Endothelial cell of umbilical vein (primary cell): ENCODE measurements around the gene LSM6.

ENCODE experiments used
- CTCF ChIP-seq, 2 donors: IDR thresholded peaks; 1 replicate in 1 of 2; 2 replicates in 1 of 2; pipeline ENCODE4 v1.5.1; 2011; ENCODE audit warnings: low read length in 2 of 2, mild to moderate bottlenecking in 2 of 2, moderate library complexity in 2 of 2, control low read depth in 1 of 2, inconsistent platforms in 1 of 2, low read depth in 1 of 2; ENCODE audit not compliant: insufficient read depth in 1 of 2; ENCODE audit errors: extremely low read depth in 1 of 2
- EZH2 ChIP-seq: IDR thresholded peaks from 2 replicates; pipeline ENCODE4 v1.6.1; 2012; ENCODE audit warnings: borderline replicate concordance, low read depth, mild to moderate bottlenecking, moderate library complexity, low read length, inconsistent platforms; ENCODE audit not compliant: severe bottlenecking
- FOS ChIP-seq: IDR thresholded peaks from 2 replicates; pipeline ENCODE4 v1.6.1; 2011; ENCODE audit warnings: mild to moderate bottlenecking, low read length, moderate library complexity, borderline replicate concordance; ENCODE audit not compliant: insufficient read depth
- MAX ChIP-seq: IDR thresholded peaks from 2 replicates; pipeline ENCODE4 v1.6.1; 2011; ENCODE audit not compliant: insufficient read depth, insufficient read length
- MYC ChIP-seq: IDR thresholded peaks from one replicate; pipeline ENCODE4 v1.6.1; 2011; ENCODE audit warnings: mild to moderate bottlenecking, low read depth, low read length
- POLR2A ChIP-seq: IDR thresholded peaks from 2 replicates; pipeline ENCODE4 v1.6.1; 2012; ENCODE audit warnings: low read depth, mild to moderate bottlenecking, control low read depth, low read length
- POLR2AphosphoS5 ChIP-seq: IDR thresholded peaks from 2 replicates; pipeline ENCODE4 v1.6.1; 2012; ENCODE audit warnings: low read depth, mild to moderate bottlenecking, control low read depth, low read length, moderate library complexity; ENCODE audit not compliant: insufficient read depth

- no peak for TF ChIP-seq POLR2A
- no peak for TF ChIP-seq MAX
- no peak for TF ChIP-seq CTCF (IDR thresholded peaks at IDR 0.05; ENCODE audit: extremely low read depth in 1 of 2, insufficient read depth in 1 of 2, low read depth in 1 of 2, low read length in 2 of 2)
- no peak for TF ChIP-seq EZH2
- no peak for TF ChIP-seq FOS
- TF ChIP-seq POLR2AphosphoS5 = no peak
- no peak for TF ChIP-seq MYC
These were observed 14.9 kb downstream of the LSM6 start for GRCh38 chr4:146190456-146190855.
